ENCODE measurements around the gene SAP30L. TPM values are rescaled to one million over a fixed set of nuclear protein-coding genes. Genes with fewer than 3 reads are reported as not detected.

SAP30L gene
- total RNA-seq, 3 donors from 2014 or later (not counting 1 experiment from before 2014, with no cell fraction given) = 37.0 to 48.4 (median 47.6) TPM

GRCh38 chr5:154444556-154445421 lies 1.0 kb upstream of the SAP30L start:
- H3K36me3 Mint-ChIP-seq = peaks cover 16% of the 10 kb centered on the region
- Histone ChIP-seq H3K4me1 (ENCODE audit: control insufficient read depth, insufficient read depth, low read length) (peaks cover 24% of the 10 kb centered on the region), H3K9me3 (ENCODE audit: control insufficient read depth, insufficient read depth, low read length) (no peaks in the 10 kb centered on the region), H3K4me3 (ENCODE audit: low read length) (peak overlapping the region; percentile 99), H3K27me3 (ENCODE audit: control insufficient read depth, insufficient read depth, low read length) (no peaks in the 10 kb centered on the region), H3K27ac (ENCODE audit: low read length) (peak overlapping the region; percentile 76), H3K36me3 (ENCODE audit: control insufficient read depth, insufficient read depth, low read length) (peaks cover 27% of the 10 kb centered on the region)
- no peaks in the 10 kb centered on the region for H3K9me3 Mint-ChIP-seq
- no peak for TF ChIP-seq CTCF (IDR thresholded peaks at IDR 0.05)
- ATAC-seq (no peak), DNase-seq (peak; percentile 18 to 38)
- WGBS (ENCODE audit: insufficient coverage) = 3% methylated on average over 30 of the region's 30 CpGs
- peaks cover 50 to 62% of the 10 kb centered on the region in 2 donors for H3K4me1 Mint-ChIP-seq
- intact Hi-C loops (cut with micrococcal nuclease) = loop anchor here (5.0 to 10.0 kb wide), 3 partner anchors 250 to 498 kb away; partner anchors contain the start of genes CNOT8, GALNT10 and MRPL22
- no peaks in the 10 kb centered on the region for H3K27me3 Mint-ChIP-seq (ENCODE audit: low read depth in 2 of 2)
- peak overlapping the region; percentile 99 for H3K4me3 Mint-ChIP-seq
- H3K27ac Mint-ChIP-seq = peak overlapping the region; percentile 92 to 99

- H3K36me3 Mint-ChIP-seq = peaks cover 16% of the 10 kb centered on the region
Observed at GRCh38 chr5:154446195-154447088, 645 bp downstream of the SAP30L start.

GRCh38 chr5:154447089-154447725 lies 1.4 kb downstream of the SAP30L start:
- H3K4me1 Mint-ChIP-seq = peaks cover 54 to 62% of the 10 kb centered on the region in 2 donors
- no peak for ATAC-seq
- WGBS (ENCODE audit: insufficient coverage) = 18% methylated on average over 7 of the region's 10 CpGs

More at GRCh38 chr5:154446195-154447088, 645 bp downstream of the SAP30L start:
- no peaks in the 10 kb centered on the region for H3K9me3 ChIP-seq (ENCODE audit: control insufficient read depth, insufficient read depth, low read length)
- no peak for ATAC-seq
- under 1% methylated on average over 87 of the region's 87 CpGs for WGBS (ENCODE audit: insufficient coverage)
- intact Hi-C loops (cut with micrococcal nuclease) = loop anchor here (5.0 to 10.0 kb wide), 3 partner anchors 252 to 496 kb away; partner anchors contain the start of genes CNOT8, GALNT10 and MRPL22
- peak overlapping the region; percentile 99 for H3K4me3 ChIP-seq (ENCODE audit: low read length)
- H3K27ac ChIP-seq (ENCODE audit: low read length) = peak overlapping the region; percentile 40
- no peak for TF ChIP-seq CTCF (IDR thresholded peaks at IDR 0.05)
- Mint-ChIP-seq H3K4me1 (peaks cover 59 to 70% of the 10 kb centered on the region in 2 donors), H3K4me3 (peak overlapping the region; percentile 83), H3K9me3 (no peaks in the 10 kb centered on the region), H3K27ac (peak overlapping the region; percentile 92 to 99), H3K27me3 (ENCODE audit: low read depth in 2 of 2) (no peaks in the 10 kb centered on the region)
- H3K27me3 ChIP-seq (ENCODE audit: control insufficient read depth, insufficient read depth, low read length) = no peaks in the 10 kb centered on the region
- DNase-seq = peak; percentile 36 to 63
- peaks cover 21% of the 10 kb centered on the region for H3K36me3 ChIP-seq (ENCODE audit: control insufficient read depth, insufficient read depth, low read length)
- peaks cover 24% of the 10 kb centered on the region for H3K4me1 ChIP-seq (ENCODE audit: control insufficient read depth, insufficient read depth, low read length)

More at GRCh38 chr5:154447089-154447725, 1.4 kb downstream of the SAP30L start:
- intact Hi-C loops (cut with micrococcal nuclease) = loop anchor here (5.0 to 10.0 kb wide), 3 partner anchors 252 to 495 kb away; partner anchors contain the start of genes CNOT8, GALNT10 and MRPL22
- peaks cover 11% of the 10 kb centered on the region for H3K36me3 Mint-ChIP-seq
- DNase-seq = peak in 1 of 2 donors; percentile 43
- Histone ChIP-seq H3K36me3 (ENCODE audit: control insufficient read depth, insufficient read depth, low read length) (peaks cover 21% of the 10 kb centered on the region), H3K27me3 (ENCODE audit: control insufficient read depth, insufficient read depth, low read length) (no peaks in the 10 kb centered on the region), H3K4me3 (ENCODE audit: low read length) (peak overlapping the region; percentile 99), H3K9me3 (ENCODE audit: control insufficient read depth, insufficient read depth, low read length) (no peaks in the 10 kb centered on the region), H3K4me1 (ENCODE audit: control insufficient read depth, insufficient read depth, low read length) (peaks cover 24% of the 10 kb centered on the region), H3K27ac (ENCODE audit: low read length) (peak overlapping the region; percentile 40)
- no peaks in the 10 kb centered on the region for H3K27me3 Mint-ChIP-seq (ENCODE audit: low read depth in 2 of 2)
- peak overlapping the region; percentile 83 for H3K4me3 Mint-ChIP-seq
- TF ChIP-seq CTCF (IDR thresholded peaks at IDR 0.05) = no peak
- H3K9me3 Mint-ChIP-seq = no peaks in the 10 kb centered on the region
- H3K27ac Mint-ChIP-seq = peak overlapping the region; percentile 81 to 83

Measured in natural killer cell (primary cell).